Effector memory CD4-positive, alpha-beta T cell (primary cell): ENCODE results near the gene LDHB.
"Not testable (repeated sequence)": the region's sequence is repeated elsewhere in the genome, so short reads cannot be mapped to it uniquely, and the experiment has no call there.

ENCODE experiments used
- DNase-seq, 3 donors: peaks; one replicate each; pipeline ENCODE4 v3.0.0-alpha.2; 2020
- H3K27ac ChIP-seq: 2 replicates; pipeline ENCODE4 v1.7.0; 2013; ENCODE audit warnings: mild to moderate bottlenecking, low read length, moderate library complexity; ENCODE audit not compliant: insufficient read depth, poor library complexity, severe bottlenecking
- H3K27me3 ChIP-seq: replicated peaks from 2 replicates; pipeline ENCODE4 v1.7.0; 2013; ENCODE audit warnings: mild to moderate bottlenecking, low read length; ENCODE audit not compliant: insufficient read depth, control insufficient read depth, poor library complexity, severe bottlenecking
- H3K36me3 ChIP-seq: 2 replicates; pipeline ENCODE4 v1.7.0; 2013; ENCODE audit warnings: mild to moderate bottlenecking, low read length, moderate library complexity; ENCODE audit not compliant: control insufficient read depth, insufficient read depth
- H3K4me1 ChIP-seq: 2 replicates; pipeline ENCODE4 v1.7.0; 2013; ENCODE audit warnings: low read length, mild to moderate bottlenecking; ENCODE audit not compliant: control insufficient read depth, insufficient read depth, poor library complexity, severe bottlenecking
- H3K4me3 ChIP-seq: 2 replicates; pipeline ENCODE4 v1.7.0; 2013; ENCODE audit warnings: low read length, low read depth, mild to moderate bottlenecking; ENCODE audit not compliant: insufficient read depth, poor library complexity, severe bottlenecking
- H3K9me3 ChIP-seq: 2 replicates; pipeline ENCODE4 v1.7.0; 2013; ENCODE audit warnings: mild to moderate bottlenecking, low read length, moderate library complexity; ENCODE audit not compliant: control insufficient read depth

The LDHB gene

GRCh38 chr12:21662122-21662792, 4.6 kb upstream of the LDHB start:
- DNase-seq: no peak
- H3K9me3 ChIP-seq: no peaks in the 10 kb centered on the region
- no peak overlapping the region for H3K4me3 ChIP-seq
- H3K4me1 ChIP-seq: peaks cover 14% of the 10 kb centered on the region
- no peak overlapping the region for H3K27ac ChIP-seq
- H3K27me3 ChIP-seq: no peaks in the 10 kb centered on the region
- H3K36me3 ChIP-seq: no peaks in the 10 kb centered on the region

- not testable (repeated sequence) for H3K36me3 ChIP-seq, H3K9me3 ChIP-seq, DNase-seq, H3K4me3 ChIP-seq, H3K27me3 ChIP-seq, H3K27ac ChIP-seq
- peaks cover 14% of the 10 kb centered on the region for H3K4me1 ChIP-seq
Observed at GRCh38 chr12:21661396-21662093, 3.9 kb upstream of the LDHB start.

- Histone ChIP-seq H3K36me3 (peaks cover 3% of the 10 kb centered on the region), H3K4me3 (no peak overlapping the region), H3K4me1 (peaks cover 23% of the 10 kb centered on the region), H3K27me3 (no peaks in the 10 kb centered on the region), H3K27ac (no peak overlapping the region), H3K9me3 (no peaks in the 10 kb centered on the region)
- no peak for DNase-seq
Observed at GRCh38 chr12:21659383-21659782, 1.7 kb upstream of the LDHB start.

- Histone ChIP-seq H3K36me3 (peaks cover 17% of the 10 kb centered on the region), H3K27me3 (no peaks in the 10 kb centered on the region), H3K27ac (peak overlapping the region; percentile 77), H3K9me3 (no peaks in the 10 kb centered on the region), H3K4me1 (peaks cover 35% of the 10 kb centered on the region), H3K4me3 (peak overlapping the region; percentile 84)
- peak in 2 of 3 donors; percentile 6 to 15 for DNase-seq
Observed at GRCh38 chr12:21656905-21657325, 727 bp downstream of the LDHB start.

GRCh38 chr12:21655591-21655990, 2.1 kb downstream of the LDHB start:
- H3K27ac ChIP-seq: peak overlapping the region; percentile 4
- no peak for DNase-seq
- H3K27me3 ChIP-seq: no peaks in the 10 kb centered on the region
- H3K4me3 ChIP-seq: peak overlapping the region; percentile 84
- H3K36me3 ChIP-seq: peaks cover 24% of the 10 kb centered on the region
- no peaks in the 10 kb centered on the region for H3K9me3 ChIP-seq
- H3K4me1 ChIP-seq: peaks cover 43% of the 10 kb centered on the region

GRCh38 chr12:21651821-21652220, 5.8 kb downstream of the LDHB start:
- peaks cover 52% of the 10 kb centered on the region for H3K36me3 ChIP-seq
- peaks cover 29% of the 10 kb centered on the region for H3K4me1 ChIP-seq

GRCh38 chr12:21650997-21651396, 6.6 kb downstream of the LDHB start:
- H3K27me3 ChIP-seq: no peaks in the 10 kb centered on the region
- H3K27ac ChIP-seq: no peak overlapping the region
- peaks cover 59% of the 10 kb centered on the region for H3K36me3 ChIP-seq
- no peak overlapping the region for H3K4me3 ChIP-seq
- DNase-seq: no peak
- no peaks in the 10 kb centered on the region for H3K9me3 ChIP-seq
- peaks cover 29% of the 10 kb centered on the region for H3K4me1 ChIP-seq

More at GRCh38 chr12:21651821-21652220, 5.8 kb downstream of the LDHB start:
- no peak overlapping the region for H3K4me3 ChIP-seq
- H3K27ac ChIP-seq: no peak overlapping the region
- no peaks in the 10 kb centered on the region for H3K9me3 ChIP-seq
- H3K27me3 ChIP-seq: no peaks in the 10 kb centered on the region
- no peak for DNase-seq

GRCh38 chr12:21649034-21649433, 8.6 kb downstream of the LDHB start:
- H3K27ac ChIP-seq: no peak overlapping the region
- peaks cover 66% of the 10 kb centered on the region for H3K36me3 ChIP-seq
- H3K27me3 ChIP-seq: no peaks in the 10 kb centered on the region
- no peak overlapping the region for H3K4me3 ChIP-seq
- H3K4me1 ChIP-seq: peaks cover 21% of the 10 kb centered on the region
- no peak for DNase-seq
- no peaks in the 10 kb centered on the region for H3K9me3 ChIP-seq

GRCh38 chr12:21648378-21648777, 9.3 kb downstream of the LDHB start:
- H3K36me3 ChIP-seq: peaks cover 66% of the 10 kb centered on the region
- no peak overlapping the region for H3K27ac ChIP-seq
- peaks cover 21% of the 10 kb centered on the region for H3K4me1 ChIP-seq
- no peak for DNase-seq
- no peaks in the 10 kb centered on the region for H3K27me3 ChIP-seq
- no peak overlapping the region for H3K4me3 ChIP-seq
- no peaks in the 10 kb centered on the region for H3K9me3 ChIP-seq

GRCh38 chr12:21647179-21647578, 10.5 kb downstream of the LDHB start:
- Histone ChIP-seq H3K36me3 (peaks cover 73% of the 10 kb centered on the region), H3K4me1 (peaks cover 16% of the 10 kb centered on the region), H3K27ac (no peak overlapping the region)

More at GRCh38 chr12:21647179-21647578, 10.5 kb downstream of the LDHB start:
- Histone ChIP-seq H3K27me3 (no peaks in the 10 kb centered on the region), H3K9me3 (no peaks in the 10 kb centered on the region), H3K4me3 (no peak overlapping the region)
- DNase-seq: no peak
